ENCODE data around the gene SH2B2.
A peak's percentile ranks its signal among the peaks of the same experiment; 100 is the strongest.
"Not testable (repeated sequence)": the region's sequence is repeated elsewhere in the genome, so short reads cannot be mapped to it uniquely, and the experiment has no call there.

The SH2B2 gene

GRCh38 chr7:102287111-102287980 is 678 bp downstream of the SH2B2 start:
- peak; percentile 68 for DNase-seq

- DNase-seq, result no peak
These were observed 1.3 kb downstream of the SH2B2 start for GRCh38 chr7:102287981-102288278.

GRCh38 chr7:102288285-102288930 is 1.7 kb downstream of the SH2B2 start:
- no peak for DNase-seq

- no peak for DNase-seq
These were observed 2.4 kb downstream of the SH2B2 start for GRCh38 chr7:102289057-102289456.

GRCh38 chr7:102291056-102291915 is 4.6 kb downstream of the SH2B2 start:
- DNase-seq, result no peak

GRCh38 chr7:102291916-102292267 is 5.2 kb downstream of the SH2B2 start:
- DNase-seq, result no peak

GRCh38 chr7:102292813-102293798 is 6.4 kb downstream of the SH2B2 start:
- DNase-seq, result peak; percentile 52

- DNase-seq, result no peak
These were observed 7.9 kb downstream of the SH2B2 start for GRCh38 chr7:102294589-102294988.

- no peak for DNase-seq
These were observed 8.9 kb downstream of the SH2B2 start for GRCh38 chr7:102295346-102296178.

GRCh38 chr7:102296179-102296438 is 9.4 kb downstream of the SH2B2 start:
- DNase-seq, result peak; percentile 37

- DNase-seq, result no peak
These were observed 9.8 kb downstream of the SH2B2 start for GRCh38 chr7:102296514-102296913.

- no peak for DNase-seq
These were observed 11.0 kb downstream of the SH2B2 start for GRCh38 chr7:102297487-102298218.

- DNase-seq, result no peak
These were observed 14.1 kb downstream of the SH2B2 start for GRCh38 chr7:102300643-102301221.

- not testable (repeated sequence) for DNase-seq
These were observed 14.7 kb downstream of the SH2B2 start for GRCh38 chr7:102301367-102301766.

- DNase-seq, result no peak
These were observed 15.4 kb downstream of the SH2B2 start for GRCh38 chr7:102302025-102302424.

GRCh38 chr7:102303669-102304422 is 17.2 kb downstream of the SH2B2 start:
- peak; percentile 78 for DNase-seq

GRCh38 chr7:102304668-102305067 is 18.0 kb downstream of the SH2B2 start:
- no peak for DNase-seq

- DNase-seq, result no peak
These were observed 19.0 kb downstream of the SH2B2 start for GRCh38 chr7:102305414-102306268.
